ENCODE data around the gene PPP2CA.

The PPP2CA gene

DNA sequence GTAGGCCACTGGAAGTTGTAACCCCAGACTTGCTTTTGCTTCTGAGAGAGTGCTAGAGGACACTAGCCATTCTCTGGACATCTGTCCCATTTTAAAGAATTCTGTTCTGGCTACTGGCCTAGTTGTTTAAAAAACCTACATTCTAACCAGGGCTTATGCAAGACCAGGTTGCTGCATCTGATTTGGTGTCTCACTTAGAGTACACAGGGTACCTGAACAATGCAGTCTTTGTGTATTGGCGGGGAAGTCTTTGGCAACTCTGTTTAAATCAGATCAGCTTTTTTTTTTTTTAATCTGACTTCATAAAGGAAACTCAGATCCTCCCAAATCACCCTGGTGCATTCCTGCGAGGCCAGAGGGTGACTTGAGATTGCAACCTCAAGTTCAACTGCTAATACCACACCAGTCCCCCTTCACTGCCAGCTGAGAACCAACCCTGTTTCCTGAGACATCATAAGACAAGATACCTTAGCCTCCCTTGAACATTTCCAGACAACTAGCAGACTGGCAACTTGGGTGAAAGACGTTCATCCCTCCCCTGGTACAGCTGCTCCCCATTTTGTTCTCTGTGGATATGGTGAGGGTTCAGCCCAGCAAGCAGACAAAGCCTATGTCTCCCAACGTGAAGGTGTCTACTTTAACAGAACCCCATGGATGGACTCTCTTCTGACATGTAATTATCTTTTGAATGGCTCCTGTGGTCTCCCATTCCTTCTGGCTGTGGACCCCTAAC, 76.1 kb downstream of the PPP2CA start:
- no peak overlapping the region for H3K4me3 Mint-ChIP-seq
- no peaks in the 10 kb centered on the region for H3K27me3 Mint-ChIP-seq
- H3K4me1 Mint-ChIP-seq: peaks cover 81% of the 10 kb centered on the region
- ATAC-seq (no peak), DNase-seq (no peak)
- H3K27ac Mint-ChIP-seq: peak overlapping the region; percentile 1 to 98
- no peaks in the 10 kb centered on the region for H3K9me3 Mint-ChIP-seq

- ATAC-seq (no peak), DNase-seq (no peak)
- Mint-ChIP-seq H3K4me1 (peaks cover 84% of the 10 kb centered on the region), H3K9me3 (no peaks in the 10 kb centered on the region), H3K4me3 (no peak overlapping the region), H3K27ac (peak overlapping the region in 1 of 2 donors; percentile 77), H3K27me3 (no peaks in the 10 kb centered on the region)
These were observed 76.8 kb downstream of the PPP2CA start for GRCh38 chr5:134148986-134149539.

DNA sequence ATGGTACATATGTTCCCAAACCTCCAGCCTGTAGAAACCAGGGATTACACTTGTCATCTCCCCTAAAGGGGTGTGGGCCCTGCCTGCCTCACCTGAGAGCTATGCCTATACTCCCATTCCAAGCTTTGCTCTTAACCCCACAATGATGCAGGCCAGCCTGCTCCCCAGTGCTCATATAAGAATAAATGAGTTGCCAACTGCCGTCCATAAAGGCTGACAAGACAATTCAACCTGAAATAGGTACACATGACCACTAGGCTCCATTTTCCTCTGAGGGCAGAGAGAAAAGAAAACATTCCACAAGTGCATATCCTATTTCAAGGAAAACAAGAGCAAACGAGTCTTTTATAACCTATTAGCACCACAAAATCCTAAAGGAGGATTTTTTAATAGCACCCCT, 77.6 kb downstream of the PPP2CA start:
- ATAC-seq (no peak), DNase-seq (no peak)
- H3K27ac Mint-ChIP-seq: no peak overlapping the region
- H3K9me3 Mint-ChIP-seq: no peaks in the 10 kb centered on the region
- no peaks in the 10 kb centered on the region for H3K27me3 Mint-ChIP-seq
- no peak overlapping the region for H3K4me3 Mint-ChIP-seq
- peaks cover 84% of the 10 kb centered on the region for H3K4me1 Mint-ChIP-seq

- Mint-ChIP-seq H3K4me1 (peaks cover 77% of the 10 kb centered on the region), H3K9me3 (no peaks in the 10 kb centered on the region), H3K27me3 (no peaks in the 10 kb centered on the region), H3K4me3 (no peak overlapping the region), H3K27ac (peak overlapping the region in 1 of 2 donors; percentile 89)
- no peak for ATAC-seq
- DNase-seq: no peak
These were observed 79.0 kb downstream of the PPP2CA start for GRCh38 chr5:134146651-134147518.

GRCh38 chr5:134145779-134146581, 79.9 kb downstream of the PPP2CA start:
- no peak overlapping the region for H3K4me3 Mint-ChIP-seq
- H3K27ac Mint-ChIP-seq: peak overlapping the region in 1 of 2 donors; percentile 89
- no peaks in the 10 kb centered on the region for H3K27me3 Mint-ChIP-seq
- peak; percentile 79 to 81 for DNase-seq
- no peaks in the 10 kb centered on the region for H3K9me3 Mint-ChIP-seq
- H3K4me1 Mint-ChIP-seq: peaks cover 77% of the 10 kb centered on the region
- ATAC-seq: peak; percentile 74

GRCh38 chr5:134145041-134145757, 80.7 kb downstream of the PPP2CA start:
- peaks cover 77% of the 10 kb centered on the region for H3K4me1 Mint-ChIP-seq
- DNase-seq: peak in 1 of 2 donors; percentile 39
- no peaks in the 10 kb centered on the region for H3K27me3 Mint-ChIP-seq
- H3K27ac Mint-ChIP-seq: peak overlapping the region; percentile 68 to 77
- H3K4me3 Mint-ChIP-seq: no peak overlapping the region
- H3K9me3 Mint-ChIP-seq: no peaks in the 10 kb centered on the region
- ATAC-seq: peak; percentile 62

Data from stimulated activated naive CD8-positive, alpha-beta T cell treated with anti-CD3 and anti-CD28 coated beads, Interleukin-15, amount 100 ng/mL, for 72 hours (primary cell).